OCI-LY1 (cell line): Measurements from ENCODE around the gene BOD1.

Experiments used
- CTCF ChIP-seq: fragments of 200-600 bp; sonication (generic), shearing (Covaris generic); IDR thresholded peaks from 2 replicates; pipeline ENCODE4 v1.5.1; 2017; ENCODE audit warnings: mild to moderate bottlenecking, antibody characterized with exemption, low read length, moderate library complexity, mixed read lengths
- EZH2 ChIP-seq: fragments of 200-600 bp; sonication (generic), shearing (Covaris generic); IDR thresholded peaks from 2 replicates; pipeline ENCODE4 v1.8.0; 2017; ENCODE audit warnings: borderline replicate concordance, mixed run types, mild to moderate bottlenecking, antibody characterized with exemption, low read length, moderate library complexity, mixed read lengths

- no peak for TF ChIP-seq CTCF
- TF ChIP-seq EZH2, result no peak
Observed at GRCh38 chr5:173644673-173645436, 28.4 kb upstream of the BOD1 start.
